Middle frontal gyrus (tissue), 1 donor: Measurements from ENCODE around the gene LRRC3B.
"Not testable (repeated sequence)": the region's sequence is repeated elsewhere in the genome, so short reads cannot be mapped to it uniquely, and the experiment has no call there.

Experiments
- DNase-seq: peaks from one replicate; pipeline ENCODE4 v3.0.0-alpha.2; 2015; ENCODE audit warnings: low spot score; ENCODE audit errors: extremely low spot score

The LRRC3B gene

GRCh38 chr3:26622621-26623418, at the start of gene LRRC3B:
TSS of gene LRRC3B (plus strand) at chr3:26622772. CDS start at chr3:26709673, 86,901 bp downstream.
- no peak for DNase-seq

GRCh38 chr3:26574766-26575165, 47.8 kb upstream of the LRRC3B start:
- DNase-seq: no peak

GRCh38 chr3:26579116-26579515, 43.5 kb upstream of the LRRC3B start:
- no peak for DNase-seq

GRCh38 chr3:26587571-26587970, 35.0 kb upstream of the LRRC3B start:
- DNase-seq: no peak

GRCh38 chr3:26588931-26589330, 33.6 kb upstream of the LRRC3B start:
- DNase-seq: no peak

- no peak for DNase-seq
Measured at GRCh38 chr3:26589678-26590077, 32.9 kb upstream of the LRRC3B start.

- DNase-seq: no peak
Measured at GRCh38 chr3:26590919-26591484, 31.6 kb upstream of the LRRC3B start.

- no peak for DNase-seq
Measured at GRCh38 chr3:26591926-26592325, 30.6 kb upstream of the LRRC3B start.

GRCh38 chr3:26592451-26592850, 30.1 kb upstream of the LRRC3B start:
- no peak for DNase-seq

- no peak for DNase-seq
Measured at GRCh38 chr3:26596335-26596734, 26.2 kb upstream of the LRRC3B start.

GRCh38 chr3:26603311-26603710, 19.3 kb upstream of the LRRC3B start:
- not testable (repeated sequence) for DNase-seq

GRCh38 chr3:26603771-26604170, 18.8 kb upstream of the LRRC3B start:
- not testable (repeated sequence) for DNase-seq

GRCh38 chr3:26614006-26614685, 8.4 kb upstream of the LRRC3B start:
- DNase-seq: no peak

GRCh38 chr3:26621176-26621575, 1.4 kb upstream of the LRRC3B start:
- DNase-seq: no peak

- DNase-seq: no peak
Measured at GRCh38 chr3:26621906-26622620, 509 bp upstream of the LRRC3B start.

GRCh38 chr3:26623419-26624208, 1.0 kb downstream of the LRRC3B start:
- no peak for DNase-seq

GRCh38 chr3:26624209-26624765, 1.7 kb downstream of the LRRC3B start:
- no peak for DNase-seq

GRCh38 chr3:26625187-26625586, 2.6 kb downstream of the LRRC3B start:
- DNase-seq: no peak

GRCh38 chr3:26627080-26627479, 4.5 kb downstream of the LRRC3B start:
- no peak for DNase-seq

GRCh38 chr3:26628915-26629314, 6.3 kb downstream of the LRRC3B start:
- no peak for DNase-seq
